ENCODE measurements around the gene TMEM38A.
A peak's percentile ranks its signal among the peaks of the same experiment; 100 is the strongest.

Gene TMEM38A

GRCh38 chr19:16660763-16661479 lies at the start of gene TMEM38A:
TMEM38A (plus strand) TSS chr19:16661139; CDS start chr19:16661218, 79 bp downstream.
- no peak for TF ChIP-seq CTCF (IDR thresholded peaks at IDR 0.05; ENCODE audit: control insufficient read depth, insufficient read depth, low read depth, low read length, missing control alignments)
- no peak for DNase-seq (ENCODE audit: low read depth)
- H3K4me3 ChIP-seq (ENCODE audit: control insufficient read depth, low read depth, low read length): peak within 1 kb of the TSS; percentile 70

- no peak overlapping the region for H3K4me3 ChIP-seq (ENCODE audit: control insufficient read depth, low read depth, low read length)
- DNase-seq (ENCODE audit: low read depth): no peak
- TF ChIP-seq CTCF (IDR thresholded peaks at IDR 0.05; ENCODE audit: control insufficient read depth, insufficient read depth, low read depth, low read length, missing control alignments): no peak
Measured at GRCh38 chr19:16612636-16613035, 48.3 kb upstream of the TMEM38A start.

GRCh38 chr19:16613841-16614240 lies 47.1 kb upstream of the TMEM38A start:
- TF ChIP-seq CTCF (IDR thresholded peaks at IDR 0.05; ENCODE audit: control insufficient read depth, insufficient read depth, low read depth, low read length, missing control alignments): no peak
- no peak overlapping the region for H3K4me3 ChIP-seq (ENCODE audit: control insufficient read depth, low read depth, low read length)
- no peak for DNase-seq (ENCODE audit: low read depth)

- TF ChIP-seq CTCF (IDR thresholded peaks at IDR 0.05; ENCODE audit: control insufficient read depth, insufficient read depth, low read depth, low read length, missing control alignments): no peak
- H3K4me3 ChIP-seq (ENCODE audit: control insufficient read depth, low read depth, low read length): no peak overlapping the region
- no peak for DNase-seq (ENCODE audit: low read depth)
Measured at GRCh38 chr19:16614941-16615340, 46.0 kb upstream of the TMEM38A start.

- no peak for DNase-seq (ENCODE audit: low read depth)
- TF ChIP-seq CTCF (IDR thresholded peaks at IDR 0.05; ENCODE audit: control insufficient read depth, insufficient read depth, low read depth, low read length, missing control alignments): no peak
- no peak overlapping the region for H3K4me3 ChIP-seq (ENCODE audit: control insufficient read depth, low read depth, low read length)
Measured at GRCh38 chr19:16615808-16616207, 45.1 kb upstream of the TMEM38A start.

- H3K4me3 ChIP-seq (ENCODE audit: control insufficient read depth, low read depth, low read length): no peak overlapping the region
- no peak for TF ChIP-seq CTCF (IDR thresholded peaks at IDR 0.05; ENCODE audit: control insufficient read depth, insufficient read depth, low read depth, low read length, missing control alignments)
- no peak for DNase-seq (ENCODE audit: low read depth)
Measured at GRCh38 chr19:16618248-16618647, 42.7 kb upstream of the TMEM38A start.
